Endodermal cell (in vitro differentiated cells): ENCODE results near the gene ROS1. TPM values are rescaled to one million over a fixed set of nuclear protein-coding genes. Genes with fewer than 3 reads are reported as not detected.

Experiments used
- DNase-seq: peaks from one replicate; pipeline ENCODE4 v3.0.0-alpha.2; 2017
- H3K27ac ChIP-seq: 2 replicates; pipeline ENCODE4 v1.5.1; 2013; ENCODE audit warnings: mild to moderate bottlenecking, low read depth, low read length, moderate library complexity
- H3K27me3 ChIP-seq: 2 replicates; pipeline ENCODE4 v1.6.1; 2013; ENCODE audit warnings: mild to moderate bottlenecking, low read length, moderate library complexity; ENCODE audit not compliant: insufficient read depth, control insufficient read depth, poor library complexity, severe bottlenecking
- H3K36me3 ChIP-seq: 2 replicates; pipeline ENCODE4 v1.7.0; 2013; ENCODE audit warnings: mild to moderate bottlenecking, low read length, moderate library complexity; ENCODE audit not compliant: control insufficient read depth, insufficient read depth
- H3K4me1 ChIP-seq: one replicate; pipeline ENCODE4 v1.7.0; 2013; ENCODE audit warnings: low read length; ENCODE audit not compliant: control insufficient read depth, insufficient read depth
- H3K4me3 ChIP-seq: 2 replicates; pipeline ENCODE4 v1.5.1; 2013; ENCODE audit warnings: mild to moderate bottlenecking, low read length, moderate library complexity
- H3K9ac ChIP-seq: 2 replicates; pipeline ENCODE4 v1.6.1; 2013; ENCODE audit warnings: mild to moderate bottlenecking, low read length, moderate library complexity; ENCODE audit not compliant: poor library complexity, severe bottlenecking; ENCODE audit errors: extremely low read depth
- H3K9me3 ChIP-seq: 2 replicates; pipeline ENCODE4 v1.6.1; 2013; ENCODE audit warnings: mild to moderate bottlenecking, low read length, moderate library complexity; ENCODE audit not compliant: control insufficient read depth
- H3K27ac Mint-ChIP-seq: 2 replicates; pipeline ENCODE4 v1.8.0; 2020; ENCODE audit warnings: mixed read lengths
- H3K27me3 Mint-ChIP-seq: 2 replicates; pipeline ENCODE4 v1.8.0; 2021; ENCODE audit warnings: mild to moderate bottlenecking, mixed read lengths; ENCODE audit not compliant: insufficient read depth
- H3K36me3 Mint-ChIP-seq: 2 replicates; pipeline ENCODE4 v1.8.0; 2020; ENCODE audit warnings: low read depth, mixed read lengths
- H3K4me1 Mint-ChIP-seq: 2 replicates; pipeline ENCODE4 v1.8.0; 2020; ENCODE audit warnings: mixed read lengths
- H3K4me3 Mint-ChIP-seq: 2 replicates; pipeline ENCODE4 v1.8.0; 2020; ENCODE audit warnings: mild to moderate bottlenecking, moderate library complexity, mixed read lengths
- H3K9me3 Mint-ChIP-seq: 2 replicates; pipeline ENCODE4 v1.8.0; 2020; ENCODE audit warnings: mild to moderate bottlenecking, mixed read lengths
- CTCF ChIP-seq: fragments of 200-600 bp; sonication (generic); conservative IDR thresholded peaks from 2 replicates; pipeline ENCODE4 v1.5.0; 2021; ENCODE audit warnings: antibody characterized with exemption, mild to moderate bottlenecking
- WGBS, 2 experiments: methylation state at CpG; one replicate each; pipeline versions ENCODE4 v1.1.5 to v1.1.7; 2013; ENCODE audit warnings: missing lambda C conversion rate in 2 of 2, mixed read lengths in 1 of 2; ENCODE audit not compliant: insufficient coverage in 1 of 2, insufficient read length in 1 of 2; 5-methylcytosine and 5-hydroxymethylcytosine counted together
- total RNA-seq, 2 donors: library from RNA; stranded (reverse); fragmentation: NEBNext Ultra II Directional in 1 of 2; extraction: Animal tissue kit (Norgen Biotek cat#: 25700) in 1 of 2; gene quantifications; 2 replicates in 1 of 2; 3 replicates in 1 of 2; pipeline ENCODE4 v1.2.1, GENCODE V29; 2021

The ROS1 gene
- total RNA-seq, 2 donors from 2014 or later, result not detected

DNA sequence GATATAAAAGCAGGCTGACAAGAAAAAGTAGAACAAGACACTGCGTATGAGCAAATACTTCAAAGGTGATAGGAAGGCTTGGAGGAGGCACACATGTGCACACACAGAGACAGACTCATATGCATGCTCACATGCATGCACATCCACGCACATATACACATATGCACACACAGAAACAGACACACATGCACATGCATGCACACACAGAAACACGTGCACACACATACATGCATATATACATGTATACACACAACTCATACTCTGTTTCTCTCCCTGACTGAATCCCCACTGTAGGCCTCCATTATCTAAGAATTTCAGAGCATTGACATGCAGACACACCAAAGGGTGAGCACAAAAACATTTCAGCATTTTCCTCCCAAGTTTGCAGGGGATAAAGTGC, 116.7 kb downstream of the ROS1 start:
- 80 to 83% methylated on average over 1 to 3 of the region's 3 CpGs for WGBS, 2 experiments

GRCh38 chr6:117307655-117308054, 118.1 kb downstream of the ROS1 start:
- Histone ChIP-seq H3K9me3 (no peaks in the 10 kb centered on the region), H3K27ac (no peak overlapping the region), H3K4me1 (no peaks in the 10 kb centered on the region), H3K36me3 (no peaks in the 10 kb centered on the region), H3K27me3 (no peaks in the 10 kb centered on the region), H3K9ac (no peak overlapping the region), H3K4me3 (no peak overlapping the region)
- no peaks in the 10 kb centered on the region for H3K27me3 Mint-ChIP-seq
- H3K36me3 Mint-ChIP-seq, result no peaks in the 10 kb centered on the region
- no peak overlapping the region for H3K4me3 Mint-ChIP-seq
- H3K9me3 Mint-ChIP-seq, result no peaks in the 10 kb centered on the region
- H3K4me1 Mint-ChIP-seq, result no peaks in the 10 kb centered on the region
- 76 to 80% methylated on average over 3 of the region's 3 CpGs for WGBS, 2 experiments
- DNase-seq, result no peak
- no peak overlapping the region for H3K27ac Mint-ChIP-seq
- no peak for TF ChIP-seq CTCF

More for the DNA sequence above, 116.7 kb downstream of the ROS1 start:
- H3K27ac Mint-ChIP-seq, result no peak overlapping the region
- no peak overlapping the region for H3K4me3 Mint-ChIP-seq
- no peaks in the 10 kb centered on the region for H3K27me3 ChIP-seq
- no peaks in the 10 kb centered on the region for H3K9me3 Mint-ChIP-seq
- H3K36me3 ChIP-seq, result no peaks in the 10 kb centered on the region
- no peaks in the 10 kb centered on the region for H3K36me3 Mint-ChIP-seq
- H3K4me1 Mint-ChIP-seq, result no peaks in the 10 kb centered on the region
- DNase-seq, result no peak
- H3K4me3 ChIP-seq, result no peak overlapping the region
- no peak overlapping the region for H3K27ac ChIP-seq
- no peaks in the 10 kb centered on the region for H3K4me1 ChIP-seq
- no peaks in the 10 kb centered on the region for H3K9me3 ChIP-seq
- no peak for TF ChIP-seq CTCF
- H3K9ac ChIP-seq, result no peak overlapping the region
- H3K27me3 Mint-ChIP-seq, result no peaks in the 10 kb centered on the region

DNA sequence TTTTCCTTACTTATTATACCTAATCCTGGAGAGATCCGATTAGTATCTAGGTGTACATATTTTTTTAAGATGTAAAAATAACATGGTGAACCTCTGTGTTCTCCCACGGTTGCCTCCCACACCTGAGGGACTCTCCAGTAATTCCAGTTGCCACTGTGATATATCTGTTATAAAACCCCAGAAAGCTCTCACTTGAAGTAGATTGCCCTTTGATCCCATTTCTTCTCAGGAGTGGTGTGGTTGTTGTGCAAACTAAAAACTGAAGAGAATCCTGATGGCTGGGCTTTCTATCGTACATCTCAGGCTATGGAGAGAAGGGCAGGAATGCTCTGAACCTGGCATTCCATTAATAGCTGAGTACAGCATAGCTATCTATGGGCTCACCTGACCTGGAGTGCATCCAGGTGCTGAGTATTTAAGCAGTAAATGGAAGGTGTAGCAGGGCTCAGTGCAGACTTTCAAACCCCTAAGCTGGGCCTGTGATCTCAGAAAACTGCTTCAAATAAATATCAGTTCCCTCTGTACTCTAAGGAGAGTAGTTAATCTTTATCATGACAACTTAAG, 119.4 kb downstream of the ROS1 start:
- H3K27me3 ChIP-seq, result no peaks in the 10 kb centered on the region
- no peaks in the 10 kb centered on the region for H3K36me3 ChIP-seq
- WGBS, 2 experiments, result 87% methylated on average over 3 of the region's 3 CpGs; no CpG with 5 or more reads in 1 of the 2 experiments
- Mint-ChIP-seq H3K9me3 (no peaks in the 10 kb centered on the region), H3K27me3 (no peaks in the 10 kb centered on the region), H3K27ac (no peak overlapping the region), H3K4me1 (no peaks in the 10 kb centered on the region), H3K36me3 (no peaks in the 10 kb centered on the region), H3K4me3 (no peak overlapping the region)
- no peak for DNase-seq
- no peak overlapping the region for H3K9ac ChIP-seq
- TF ChIP-seq CTCF, result no peak
- no peak overlapping the region for H3K27ac ChIP-seq
- H3K4me3 ChIP-seq, result no peak overlapping the region
- no peaks in the 10 kb centered on the region for H3K9me3 ChIP-seq
- H3K4me1 ChIP-seq, result no peaks in the 10 kb centered on the region
